GM12891 (cell line): ENCODE measurements around the gene NDUFS1.

Source experiments
- PAX5 ChIP-seq: IDR thresholded peaks from 2 replicates; pipeline ENCODE4 v1.6.1; 2011; ENCODE audit warnings: low read length, moderate library complexity, mild to moderate bottlenecking; ENCODE audit not compliant: insufficient read depth, severe bottlenecking
- POLR2A ChIP-seq: IDR thresholded peaks from 2 replicates; pipeline ENCODE4 v1.6.1; 2011; ENCODE audit warnings: low read depth, low read length, control low read depth
- POLR2AphosphoS5 ChIP-seq: IDR thresholded peaks from 2 replicates; pipeline ENCODE4 v1.6.1; 2011; ENCODE audit warnings: low read depth, low read length, control low read depth
- TAF1 ChIP-seq: IDR thresholded peaks from 2 replicates; pipeline ENCODE4 v1.6.1; 2011; ENCODE audit warnings: low read depth, low read length, control low read depth

GRCh38 chr2:206080927-206081326 lies 78.3 kb downstream of the NDUFS1 start:
- TF ChIP-seq POLR2AphosphoS5 (no peak), POLR2A (no peak), TAF1 (no peak), PAX5 (no peak)
